Liver (tissue), 9 donors: ENCODE measurements around the gene DRAP1. TPM values are rescaled to one million over a fixed set of nuclear protein-coding genes. Genes with fewer than 3 reads are reported as not detected.

Source experiments
- DNase-seq: peaks from one replicate; pipeline ENCODE4 v3.0.0-alpha.2; 2017; ENCODE audit warnings: low spot score
- H3K27ac ChIP-seq, 2 donors: one replicate each; pipeline ENCODE4 v1.7.0; 2013; ENCODE audit warnings: inconsistent platforms in 2 of 2, low read length in 2 of 2, control low read depth in 1 of 2, low read depth in 1 of 2, mild to moderate bottlenecking in 1 of 2
- H3K27me3 ChIP-seq, 4 donors: one replicate each; pipeline versions ENCODE4 v1.6.1 to v1.7.0; 2013; ENCODE audit warnings: low read length in 3 of 4, inconsistent platforms in 1 of 4, mild to moderate bottlenecking in 1 of 4, moderate library complexity in 1 of 4; ENCODE audit not compliant: control insufficient read depth in 4 of 4, insufficient read depth in 4 of 4
- H3K36me3 ChIP-seq, 4 donors: one replicate each; pipeline versions ENCODE4 v1.6.1 to v1.7.0; 2013; ENCODE audit warnings: low read length in 3 of 4, mild to moderate bottlenecking in 3 of 4, low read depth in 1 of 4, moderate library complexity in 1 of 4; ENCODE audit not compliant: control insufficient read depth in 4 of 4, insufficient read depth in 3 of 4
- H3K4me1 ChIP-seq, 4 donors: one replicate each; pipeline versions ENCODE4 v1.6.1 to v1.7.0; 2013; ENCODE audit warnings: low read length in 3 of 4, mild to moderate bottlenecking in 3 of 4, moderate library complexity in 1 of 4; ENCODE audit not compliant: control insufficient read depth in 4 of 4, insufficient read depth in 4 of 4
- H3K4me3 ChIP-seq, 3 donors: one replicate each; pipeline versions ENCODE4 v1.6.1 to v1.7.0; 2013; ENCODE audit warnings: low read length in 3 of 3, control low read depth in 1 of 3, low read depth in 1 of 3, mild to moderate bottlenecking in 1 of 3
- H3K9ac ChIP-seq, 2 donors: one replicate each; pipeline ENCODE4 v1.7.0; 2013; ENCODE audit warnings: low read length in 2 of 2, mild to moderate bottlenecking in 2 of 2, moderate library complexity in 2 of 2, control low read depth in 1 of 2, low read depth in 1 of 2
- H3K9me3 ChIP-seq, 4 donors: one replicate each; pipeline versions ENCODE4 v1.6.1 to v1.7.0; 2013; ENCODE audit warnings: low read length in 3 of 4; ENCODE audit not compliant: control insufficient read depth in 4 of 4
- EGR1 ChIP-seq, 2 donors: IDR thresholded peaks; 2 replicates each; pipeline ENCODE4 v1.6.1; 2016 to 2018; ENCODE audit warnings: antibody characterized with exemption in 2 of 2, low read depth in 2 of 2
- FOXA1 ChIP-seq: IDR thresholded peaks from 2 replicates; pipeline ENCODE4 v1.6.1; 2016; ENCODE audit warnings: antibody characterized with exemption
- FOXA2 ChIP-seq: IDR thresholded peaks from 2 replicates; pipeline ENCODE4 v1.6.1; 2016; ENCODE audit warnings: antibody characterized with exemption
- GABPA ChIP-seq, 2 donors: IDR thresholded peaks in 1 of 2; conservative IDR thresholded peaks in 1 of 2; 2 replicates each; pipeline ENCODE4 v1.6.1; 2016; ENCODE audit warnings: antibody characterized with exemption in 2 of 2, mild to moderate bottlenecking in 1 of 2, moderate library complexity in 1 of 2
- HNF4A ChIP-seq, 2 donors: conservative IDR thresholded peaks; 2 replicates each; pipeline ENCODE4 v1.6.1; 2016; ENCODE audit warnings: antibody characterized with exemption in 2 of 2, mild to moderate bottlenecking in 2 of 2
- HNF4G ChIP-seq: IDR thresholded peaks from 2 replicates; pipeline ENCODE4 v1.6.1; 2016; ENCODE audit warnings: antibody characterized with exemption
- JUND ChIP-seq, 2 donors: IDR thresholded peaks; 2 replicates each; pipeline ENCODE4 v1.6.1; 2016; ENCODE audit warnings: antibody characterized with exemption in 2 of 2
- NR2F2 ChIP-seq: IDR thresholded peaks from 2 replicates; pipeline ENCODE4 v1.6.1; 2016; ENCODE audit warnings: antibody characterized with exemption
- RAD21 ChIP-seq, 2 donors: IDR thresholded peaks; 2 replicates each; pipeline ENCODE4 v1.6.1; 2016; ENCODE audit warnings: antibody characterized with exemption in 2 of 2, mild to moderate bottlenecking in 2 of 2
- RXRA ChIP-seq, 2 donors: IDR thresholded peaks; 2 replicates each; pipeline ENCODE4 v1.6.1; 2017 to 2018; ENCODE audit warnings: antibody characterized with exemption in 2 of 2, mild to moderate bottlenecking in 1 of 2
- SP1 ChIP-seq: IDR thresholded peaks from 2 replicates; pipeline ENCODE4 v1.6.1; 2018; ENCODE audit warnings: antibody characterized with exemption, mild to moderate bottlenecking
- TAF1 ChIP-seq: conservative IDR thresholded peaks from 2 replicates; pipeline ENCODE4 v1.6.1; 2016; ENCODE audit warnings: antibody characterized with exemption, mild to moderate bottlenecking
- YY1 ChIP-seq: IDR thresholded peaks from 2 replicates; pipeline ENCODE4 v1.6.1; 2016; ENCODE audit warnings: antibody characterized with exemption, mild to moderate bottlenecking
- WGBS: extraction: QIAGEN DNeasy Blood & Tissue Kit; methylation state at CpG from one replicate; pipeline ENCODE4 v1.1.7; 2013; 5-methylcytosine and 5-hydroxymethylcytosine counted together
- polyA plus RNA-seq, 2 donors: library from polyadenylated mRNA; stranded (reverse) in 1 of 2; unstranded in 1 of 2; fragments of 200-250 nt in 1 of 2; fragments of >200 nt in 1 of 2; fragmentation: Nextera tagmentation in 1 of 2; extraction: Ambion mirVana in 1 of 2; gene quantifications; one replicate each; pipeline versions ENCODE4 v1.2.1 to v1.2.3, GENCODE V29; 2013 to 2015
- total RNA-seq, 2 donors: library from RNA; depleted of rRNA; stranded (reverse); fragments of >200 nt; gene quantifications; one replicate each; pipeline ENCODE4 v1.2.3, GENCODE V29; 2014
- TF ChIP-seq, protein P1 (sequence below): IDR thresholded peaks from 2 replicates; pipeline ENCODE4 v1.6.1; 2016; ENCODE audit warnings: antibody characterized with exemption
- TF ChIP-seq, protein P2 (sequence below): IDR thresholded peaks from 2 replicates; pipeline ENCODE4 v1.6.1; 2016; ENCODE audit warnings: antibody characterized with exemption
- TF ChIP-seq, protein P3 (sequence below): IDR thresholded peaks from 2 replicates; pipeline ENCODE4 v1.6.1; 2016; ENCODE audit warnings: antibody characterized with exemption
- TF ChIP-seq, protein P4 (sequence below): IDR thresholded peaks from 2 replicates; pipeline ENCODE4 v1.6.1; 2016; ENCODE audit warnings: antibody characterized with exemption, mild to moderate bottlenecking
- donor health status: healthy.
- donor health status: healthy.
- donor health status: healthy.
- donor health status: healthy.
- donor health status: healthy.

Gene DRAP1
- total and polyA plus RNA-seq, 4 donors: 18.1 to 57.3 (median 42.3) TPM

DNA sequence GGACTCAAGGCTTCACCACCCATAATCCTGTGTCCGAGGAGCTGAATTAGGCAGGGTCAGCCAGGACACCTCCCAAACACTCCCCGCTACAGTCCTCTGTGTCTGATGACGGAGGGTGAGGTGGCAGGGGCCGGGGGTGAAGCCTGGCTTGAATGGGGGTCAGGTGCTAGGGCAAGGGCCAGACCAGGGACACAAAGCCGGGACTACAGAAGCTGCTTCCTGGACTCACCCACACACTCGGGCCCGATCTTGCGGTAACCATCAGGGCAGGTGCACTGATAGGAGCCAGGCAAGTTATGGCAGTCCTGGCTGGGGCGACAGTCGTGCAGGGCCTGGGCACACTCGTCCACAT is 48.9 kb upstream of the DRAP1 start:
- H3K9ac ChIP-seq: no peak overlapping the region

DNA sequence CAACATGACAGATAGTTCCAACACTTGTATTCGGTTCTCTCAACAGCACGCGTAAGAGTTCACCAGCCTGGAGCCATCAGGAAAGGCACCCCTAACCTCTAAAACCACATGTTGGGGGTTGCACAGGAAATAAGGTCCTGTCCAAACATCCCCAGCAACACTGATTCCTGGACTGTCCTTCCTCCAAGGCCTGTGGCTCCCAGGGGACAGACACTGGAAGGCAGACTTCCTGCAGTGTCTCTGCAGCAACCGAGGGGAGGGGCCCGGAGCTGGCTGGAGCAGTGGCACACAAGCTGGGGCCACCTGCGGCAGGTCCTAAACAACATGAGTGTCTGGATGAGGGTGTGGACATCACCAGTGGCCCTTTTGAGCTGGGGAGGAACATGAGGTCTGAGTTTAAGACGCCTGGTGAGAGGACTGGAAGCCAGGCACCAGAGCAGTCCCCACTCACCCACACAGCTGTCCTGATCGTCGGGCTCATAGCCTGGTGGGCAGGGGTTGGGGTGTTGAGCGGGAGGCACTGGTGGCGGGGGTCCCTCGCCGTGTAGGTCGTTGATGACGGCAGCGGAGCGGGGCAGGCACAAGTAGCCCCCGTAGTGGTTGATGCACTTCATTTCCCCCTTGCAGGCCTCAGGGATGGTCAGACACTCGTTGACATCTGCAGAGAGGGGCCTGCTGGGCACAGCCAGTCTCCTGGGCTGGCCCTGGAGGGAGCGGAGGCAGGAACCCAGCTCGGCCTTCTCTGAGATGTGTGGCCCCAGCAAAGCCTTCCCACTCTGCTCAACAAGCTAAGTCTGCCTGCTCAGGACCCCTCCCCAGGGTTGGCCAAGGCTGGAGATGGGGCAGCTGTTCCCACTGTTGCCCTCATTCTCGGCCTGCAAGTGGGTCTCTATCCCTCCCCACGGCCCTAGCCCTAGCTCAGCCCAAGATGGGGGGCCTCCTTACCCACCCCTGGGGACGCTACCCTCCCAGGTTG is 48.2 kb upstream of the DRAP1 start:
- Histone ChIP-seq H3K27ac (no peak overlapping the region), H3K36me3 (peaks cover 0 to 13% (median 3%) of the 10 kb centered on the region in 4 donors), H3K9me3 (no peaks in the 10 kb centered on the region), H3K9ac (no peak overlapping the region), H3K27me3 (no peaks in the 10 kb centered on the region), H3K4me1 (peaks cover 0 to 20% (median 6%) of the 10 kb centered on the region in 4 donors), H3K4me3 (no peak overlapping the region)
- TF ChIP-seq RAD21 (IDR thresholded peaks at IDR 0.05): no peak
- TF ChIP-seq, protein P1, sequence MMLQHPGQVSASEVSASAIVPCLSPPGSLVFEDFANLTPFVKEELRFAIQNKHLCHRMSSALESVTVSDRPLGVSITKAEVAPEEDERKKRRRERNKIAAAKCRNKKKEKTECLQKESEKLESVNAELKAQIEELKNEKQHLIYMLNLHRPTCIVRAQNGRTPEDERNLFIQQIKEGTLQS: no peak
- no peak for TF ChIP-seq YY1
- TF ChIP-seq JUND (IDR thresholded peaks at IDR 0.05): no peak
- no peak for TF ChIP-seq SP1
- TF ChIP-seq NR2F2: peak; percentile 51
- WGBS: 78% methylated on average over 24 of the region's 24 CpGs
- DNase-seq: no peak

More for the DNA sequence above, 48.9 kb upstream of the DRAP1 start:
- no peak for DNase-seq
- 79% methylated on average over 11 of the region's 11 CpGs for WGBS
- Histone ChIP-seq H3K36me3 (peaks cover under 1 to 20% (median 3%) of the 10 kb centered on the region in 4 donors), H3K27me3 (no peaks in the 10 kb centered on the region), H3K4me3 (no peak overlapping the region), H3K27ac (no peak overlapping the region), H3K4me1 (peaks cover 0 to 20% (median 6%) of the 10 kb centered on the region in 4 donors), H3K9me3 (no peaks in the 10 kb centered on the region)
- TF ChIP-seq RXRA (IDR thresholded peaks at IDR 0.05): no peak
- TF ChIP-seq, protein P2, sequence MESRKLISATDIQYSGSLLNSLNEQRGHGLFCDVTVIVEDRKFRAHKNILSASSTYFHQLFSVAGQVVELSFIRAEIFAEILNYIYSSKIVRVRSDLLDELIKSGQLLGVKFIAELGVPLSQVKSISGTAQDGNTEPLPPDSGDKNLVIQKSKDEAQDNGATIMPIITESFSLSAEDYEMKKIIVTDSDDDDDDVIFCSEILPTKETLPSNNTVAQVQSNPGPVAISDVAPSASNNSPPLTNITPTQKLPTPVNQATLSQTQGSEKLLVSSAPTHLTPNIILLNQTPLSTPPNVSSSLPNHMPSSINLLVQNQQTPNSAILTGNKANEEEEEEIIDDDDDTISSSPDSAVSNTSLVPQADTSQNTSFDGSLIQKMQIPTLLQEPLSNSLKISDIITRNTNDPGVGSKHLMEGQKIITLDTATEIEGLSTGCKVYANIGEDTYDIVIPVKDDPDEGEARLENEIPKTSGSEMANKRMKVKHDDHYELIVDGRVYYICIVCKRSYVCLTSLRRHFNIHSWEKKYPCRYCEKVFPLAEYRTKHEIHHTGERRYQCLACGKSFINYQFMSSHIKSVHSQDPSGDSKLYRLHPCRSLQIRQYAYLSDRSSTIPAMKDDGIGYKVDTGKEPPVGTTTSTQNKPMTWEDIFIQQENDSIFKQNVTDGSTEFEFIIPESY: no peak
- TF ChIP-seq, protein P1: no peak
- TF ChIP-seq NR2F2: no peak
- no peak for TF ChIP-seq GABPA (IDR thresholded peaks at IDR 0.05 in 1 of 2, conservative IDR thresholded peaks at IDR 0.05 in 1 of 2)

DNA sequence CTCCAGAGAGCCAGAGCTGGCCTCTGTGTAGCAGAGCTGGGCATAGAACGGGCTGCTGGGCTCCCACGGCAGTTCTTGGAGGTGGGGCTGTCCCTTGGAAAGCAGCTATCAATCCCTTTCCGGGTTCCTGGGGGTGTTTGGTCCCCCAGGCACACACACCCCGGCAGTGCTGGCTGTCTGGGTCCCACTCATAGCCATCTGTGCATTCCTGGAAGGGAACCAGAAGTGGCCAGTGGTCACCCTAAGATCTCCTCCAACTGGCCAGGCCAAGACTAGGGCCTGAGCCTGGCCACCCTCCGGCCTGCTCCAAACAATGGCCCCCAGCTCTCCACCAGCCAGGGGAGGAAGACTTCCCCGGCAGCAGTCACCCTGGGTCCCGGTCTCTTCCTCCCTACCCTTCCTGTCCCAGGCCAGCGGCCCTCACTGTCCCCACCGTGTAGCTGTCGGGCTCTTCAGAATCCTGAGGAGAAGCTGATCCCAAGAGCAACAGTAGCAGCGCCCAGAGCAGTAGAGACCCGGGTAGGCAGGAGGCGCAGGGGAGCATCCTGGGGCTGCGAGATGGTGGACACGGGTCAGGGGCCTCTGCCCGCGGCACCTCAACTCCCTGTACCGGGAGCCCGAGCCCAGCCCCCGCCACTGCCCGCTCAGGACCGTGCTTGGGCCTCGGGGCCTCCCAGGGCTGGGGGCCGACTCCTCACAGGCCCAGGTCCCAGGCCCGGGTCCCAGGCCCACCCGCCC is 47.2 kb upstream of the DRAP1 start:
- H3K27ac ChIP-seq: peak overlapping the region; percentile 28 to 54
- H3K4me1 ChIP-seq: peaks cover 0 to 20% (median 6%) of the 10 kb centered on the region in 4 donors
- peak overlapping the region in 1 of 3 donors; percentile 41 for H3K4me3 ChIP-seq
- H3K9ac ChIP-seq: no peak overlapping the region
- no peaks in the 10 kb centered on the region for H3K9me3 ChIP-seq
- no peak for DNase-seq
- no peaks in the 10 kb centered on the region for H3K27me3 ChIP-seq
- H3K36me3 ChIP-seq: peaks cover 0 to 4% (median 0%) of the 10 kb centered on the region in 4 donors
- WGBS: 62% methylated on average over 26 of the region's 26 CpGs
- TF ChIP-seq, protein P3, sequence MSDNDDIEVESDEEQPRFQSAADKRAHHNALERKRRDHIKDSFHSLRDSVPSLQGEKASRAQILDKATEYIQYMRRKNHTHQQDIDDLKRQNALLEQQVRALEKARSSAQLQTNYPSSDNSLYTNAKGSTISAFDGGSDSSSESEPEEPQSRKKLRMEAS: no peak
- TF ChIP-seq HNF4A (conservative IDR thresholded peaks at IDR 0.05) (no peak), EGR1 (IDR thresholded peaks at IDR 0.05; ENCODE audit: low read depth in 2 of 2) (no peak), SP1 (no peak), GABPA (IDR thresholded peaks at IDR 0.05 in 1 of 2, conservative IDR thresholded peaks at IDR 0.05 in 1 of 2) (no peak), JUND (IDR thresholded peaks at IDR 0.05) (no peak), TAF1 (no peak), FOXA1 (no peak), YY1 (no peak), FOXA2 (no peak), HNF4G (no peak)
- TF ChIP-seq, protein P4, sequence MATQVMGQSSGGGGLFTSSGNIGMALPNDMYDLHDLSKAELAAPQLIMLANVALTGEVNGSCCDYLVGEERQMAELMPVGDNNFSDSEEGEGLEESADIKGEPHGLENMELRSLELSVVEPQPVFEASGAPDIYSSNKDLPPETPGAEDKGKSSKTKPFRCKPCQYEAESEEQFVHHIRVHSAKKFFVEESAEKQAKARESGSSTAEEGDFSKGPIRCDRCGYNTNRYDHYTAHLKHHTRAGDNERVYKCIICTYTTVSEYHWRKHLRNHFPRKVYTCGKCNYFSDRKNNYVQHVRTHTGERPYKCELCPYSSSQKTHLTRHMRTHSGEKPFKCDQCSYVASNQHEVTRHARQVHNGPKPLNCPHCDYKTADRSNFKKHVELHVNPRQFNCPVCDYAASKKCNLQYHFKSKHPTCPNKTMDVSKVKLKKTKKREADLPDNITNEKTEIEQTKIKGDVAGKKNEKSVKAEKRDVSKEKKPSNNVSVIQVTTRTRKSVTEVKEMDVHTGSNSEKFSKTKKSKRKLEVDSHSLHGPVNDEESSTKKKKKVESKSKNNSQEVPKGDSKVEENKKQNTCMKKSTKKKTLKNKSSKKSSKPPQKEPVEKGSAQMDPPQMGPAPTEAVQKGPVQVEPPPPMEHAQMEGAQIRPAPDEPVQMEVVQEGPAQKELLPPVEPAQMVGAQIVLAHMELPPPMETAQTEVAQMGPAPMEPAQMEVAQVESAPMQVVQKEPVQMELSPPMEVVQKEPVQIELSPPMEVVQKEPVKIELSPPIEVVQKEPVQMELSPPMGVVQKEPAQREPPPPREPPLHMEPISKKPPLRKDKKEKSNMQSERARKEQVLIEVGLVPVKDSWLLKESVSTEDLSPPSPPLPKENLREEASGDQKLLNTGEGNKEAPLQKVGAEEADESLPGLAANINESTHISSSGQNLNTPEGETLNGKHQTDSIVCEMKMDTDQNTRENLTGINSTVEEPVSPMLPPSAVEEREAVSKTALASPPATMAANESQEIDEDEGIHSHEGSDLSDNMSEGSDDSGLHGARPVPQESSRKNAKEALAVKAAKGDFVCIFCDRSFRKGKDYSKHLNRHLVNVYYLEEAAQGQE: no peak
- TF ChIP-seq, protein P1: no peak
